Eye (tissue), 1 donor: ENCODE measurements around the gene FARP1.
A peak's percentile ranks its signal among the peaks of the same experiment; 100 is the strongest.

Experiments
- DNase-seq: peaks from one replicate; pipeline ENCODE4 v3.0.0-alpha.2; 2015

Gene FARP1

DNA sequence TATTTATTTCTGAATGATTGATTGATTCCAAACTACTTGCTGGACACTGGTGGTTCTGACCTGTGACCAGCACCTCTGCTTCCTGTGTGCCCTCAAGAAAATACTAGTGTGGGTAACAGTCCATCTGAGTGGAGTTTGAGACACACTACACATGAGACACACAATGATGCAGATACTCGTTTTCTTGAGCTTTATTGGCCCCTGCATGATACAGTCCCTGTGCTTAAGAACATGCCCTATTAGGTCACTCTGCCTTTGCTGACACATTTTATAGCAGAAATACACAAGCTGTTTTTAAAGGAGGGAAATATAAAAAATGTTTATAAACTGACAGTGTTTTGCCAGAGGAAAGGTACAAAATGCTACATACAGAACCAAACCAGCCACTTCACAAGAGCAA lies 307.1 kb downstream of the FARP1 start:
- DNase-seq = no peak

DNA sequence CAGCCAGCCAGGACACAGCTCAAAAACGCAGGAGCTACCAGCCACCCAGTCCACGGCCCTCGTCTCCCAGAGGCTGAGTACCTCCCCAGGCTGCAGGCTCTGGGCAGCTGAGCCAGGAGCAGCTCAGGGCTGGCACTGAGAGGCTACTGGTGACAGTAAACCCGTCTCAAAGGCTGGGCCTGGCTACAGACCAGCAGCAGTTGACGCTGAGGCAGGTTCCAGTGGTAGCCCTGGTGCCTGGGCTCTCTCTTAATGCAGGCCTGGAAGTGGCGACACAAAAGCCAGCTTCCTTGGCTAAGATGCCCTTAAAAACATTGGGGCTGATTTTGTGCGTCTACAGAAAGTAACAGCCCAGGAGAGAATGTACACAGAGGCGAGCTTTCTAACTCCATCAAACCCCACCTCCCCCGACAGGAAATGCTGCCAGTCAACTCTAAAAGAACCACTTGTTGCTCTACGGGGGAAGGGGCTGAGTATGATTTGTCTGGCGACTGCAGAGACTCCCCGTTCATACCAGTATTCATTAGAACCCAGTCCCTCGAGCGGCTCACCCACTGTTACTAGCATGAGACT lies 307.7 kb downstream of the FARP1 start:
- no peak for DNase-seq

DNA sequence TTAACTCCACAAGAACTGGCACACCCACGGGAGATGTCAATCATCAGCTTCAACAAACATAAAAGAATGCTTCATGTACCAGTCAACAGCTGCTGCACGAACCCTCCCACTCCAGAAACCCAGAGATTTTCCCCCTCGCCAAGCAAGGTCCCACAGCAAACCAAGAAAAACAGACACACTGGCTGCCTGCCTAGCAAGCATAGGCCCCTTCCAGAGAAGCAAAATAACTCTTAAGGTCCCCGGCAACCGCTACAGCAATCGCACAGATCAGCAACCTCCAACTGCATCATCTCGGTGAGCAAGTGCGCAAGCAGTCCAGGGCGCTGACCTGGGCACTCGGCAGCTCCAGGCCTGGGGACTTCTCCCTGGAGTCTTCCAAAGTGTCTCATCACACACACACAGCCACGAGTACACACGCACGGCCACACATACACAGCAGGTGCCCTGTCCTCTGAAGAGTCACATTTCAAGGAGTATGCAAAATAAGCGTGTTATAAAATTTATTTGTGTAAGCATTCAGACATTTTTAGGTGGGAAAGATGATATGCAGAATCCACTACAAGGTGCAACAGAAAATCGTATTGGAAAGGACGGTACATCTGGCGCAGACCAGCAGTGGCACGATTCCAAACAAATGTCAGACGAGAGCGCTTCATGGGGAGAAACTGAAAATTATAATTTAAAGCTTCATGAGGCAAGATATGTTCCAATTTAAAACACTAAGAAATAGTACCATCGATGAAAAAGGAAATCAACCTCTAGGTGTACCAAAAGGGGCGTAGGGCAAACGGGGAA lies 309.0 kb downstream of the FARP1 start:
- DNase-seq = peak; percentile 59

DNA sequence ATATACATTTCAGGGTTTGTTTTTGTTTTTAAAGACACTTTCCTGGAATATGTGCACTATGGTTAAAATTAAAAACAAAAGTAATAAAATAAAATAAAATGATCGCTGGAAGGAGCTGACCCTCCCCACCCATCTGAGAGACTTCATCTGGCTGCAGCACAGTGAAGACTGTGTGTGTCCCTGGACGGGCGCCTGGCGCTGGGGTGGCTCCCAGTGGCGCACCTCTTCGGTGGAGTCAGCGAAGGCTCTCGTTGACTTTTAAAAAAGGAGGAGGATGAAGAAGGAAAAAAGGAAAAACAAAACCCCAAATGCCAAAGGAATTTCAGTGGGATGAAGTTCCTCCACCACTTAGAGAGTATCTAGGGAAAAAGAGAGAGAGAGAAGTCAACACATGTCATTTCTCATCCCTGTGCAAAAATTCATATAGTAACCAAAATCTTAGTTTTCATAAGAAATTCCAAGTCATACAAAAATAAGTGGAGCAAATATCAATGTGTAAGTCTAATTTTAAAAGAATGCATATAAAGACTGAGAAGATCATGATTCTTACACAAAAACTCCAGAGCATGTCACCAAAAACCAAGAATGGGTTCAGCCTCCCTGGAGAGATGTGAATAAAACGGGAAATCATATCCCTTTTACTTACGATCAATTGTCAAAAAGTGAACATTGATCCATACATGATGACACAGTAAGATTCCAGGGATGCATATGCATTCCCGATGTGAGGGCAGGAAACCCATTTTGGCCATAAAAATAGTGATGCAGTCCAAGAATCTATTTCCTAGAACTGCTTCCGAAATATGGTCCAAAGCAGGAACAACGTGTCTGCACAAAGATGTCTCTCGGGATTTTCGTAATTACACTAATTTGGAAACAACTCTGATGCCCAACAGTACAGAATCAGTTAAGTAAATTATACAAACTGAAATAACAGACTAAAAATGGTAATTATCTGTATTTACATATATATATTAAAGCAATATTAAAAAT lies 310.3 kb downstream of the FARP1 start:
- no peak for DNase-seq

DNA sequence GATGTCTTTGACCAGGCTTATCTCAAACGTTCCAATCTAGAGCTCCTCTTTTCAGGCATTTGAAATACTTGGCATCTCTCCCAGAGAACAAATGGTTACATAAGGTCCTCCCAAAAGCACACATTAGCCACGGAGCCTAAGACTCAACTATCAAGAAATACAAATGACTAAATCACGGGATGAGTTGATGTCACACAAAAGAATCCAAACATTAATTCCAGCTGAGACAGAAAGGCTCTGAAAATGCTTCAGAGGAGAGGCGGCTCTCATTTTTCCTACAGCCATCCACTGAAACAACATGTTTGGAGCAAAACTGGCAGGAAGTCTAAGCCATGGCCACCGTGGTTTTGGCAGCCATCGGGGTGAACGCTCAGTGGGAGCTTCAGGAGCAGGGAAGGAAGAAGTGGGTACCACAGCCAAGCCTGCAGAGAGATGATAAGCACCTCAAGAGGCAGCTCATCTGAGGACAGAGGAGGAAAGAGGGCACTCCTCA lies 311.5 kb downstream of the FARP1 start:
- DNase-seq = peak; percentile 77

DNA sequence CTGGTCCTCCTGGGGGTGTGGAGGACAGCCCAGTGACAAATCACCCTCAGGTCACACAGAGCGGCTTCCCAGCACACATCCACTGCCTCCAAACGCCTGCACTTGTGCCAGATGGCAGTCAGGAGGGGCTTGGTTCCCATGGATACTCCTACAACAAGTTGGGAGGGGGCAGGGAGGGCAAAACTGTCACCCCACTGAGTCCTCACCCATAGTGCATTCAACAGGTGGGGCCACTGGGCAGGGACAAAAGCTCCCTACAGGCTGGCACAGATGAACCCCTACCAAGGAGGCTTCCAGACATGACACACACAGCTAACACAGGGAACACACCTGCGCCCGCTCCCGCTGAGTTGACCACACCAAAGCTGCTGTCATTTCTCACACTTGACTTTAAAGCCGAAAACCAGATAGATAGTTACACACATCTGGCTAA lies 313.5 kb downstream of the FARP1 start:
- DNase-seq = peak; percentile 37

DNA sequence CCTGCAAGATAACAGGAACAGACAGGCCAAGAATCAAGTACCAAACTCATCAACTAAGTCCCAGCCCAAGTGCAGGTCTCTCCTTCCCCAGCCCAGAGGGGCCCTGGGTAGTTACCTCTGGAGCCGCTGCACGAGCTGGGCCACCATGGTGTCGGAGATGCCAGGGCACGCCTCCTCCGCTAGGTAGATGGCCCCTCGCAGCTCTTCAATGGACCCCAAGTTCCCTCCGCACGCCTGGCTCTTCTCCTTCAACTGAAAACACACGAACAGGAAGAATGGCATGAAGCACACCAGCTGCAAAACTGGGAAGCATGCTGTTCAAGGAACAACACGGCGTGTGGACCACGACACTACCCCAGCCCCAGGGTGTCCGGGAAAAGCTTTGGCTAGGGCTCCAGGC lies 314.2 kb downstream of the FARP1 start:
- DNase-seq = no peak

DNA sequence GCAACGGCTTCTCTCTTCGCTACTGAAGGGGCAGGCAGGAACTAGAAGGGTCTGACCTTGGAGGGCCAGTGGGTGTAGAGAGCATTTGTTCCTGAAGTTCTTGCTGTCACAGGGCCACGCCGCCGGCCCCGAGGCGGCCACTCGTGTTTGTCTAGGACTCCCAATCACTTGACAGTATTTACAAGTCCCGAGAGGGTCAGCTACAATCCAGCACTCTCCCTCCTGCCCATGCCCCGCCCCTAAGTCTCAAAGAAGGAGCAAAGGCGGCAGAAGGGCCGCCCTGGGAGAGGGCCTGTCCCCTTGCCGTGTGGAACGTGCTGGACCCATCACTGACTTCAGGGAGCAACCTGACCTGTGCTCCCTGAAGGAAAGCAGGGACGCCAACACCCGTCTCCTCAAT lies 315.5 kb downstream of the FARP1 start:
- no peak for DNase-seq

DNA sequence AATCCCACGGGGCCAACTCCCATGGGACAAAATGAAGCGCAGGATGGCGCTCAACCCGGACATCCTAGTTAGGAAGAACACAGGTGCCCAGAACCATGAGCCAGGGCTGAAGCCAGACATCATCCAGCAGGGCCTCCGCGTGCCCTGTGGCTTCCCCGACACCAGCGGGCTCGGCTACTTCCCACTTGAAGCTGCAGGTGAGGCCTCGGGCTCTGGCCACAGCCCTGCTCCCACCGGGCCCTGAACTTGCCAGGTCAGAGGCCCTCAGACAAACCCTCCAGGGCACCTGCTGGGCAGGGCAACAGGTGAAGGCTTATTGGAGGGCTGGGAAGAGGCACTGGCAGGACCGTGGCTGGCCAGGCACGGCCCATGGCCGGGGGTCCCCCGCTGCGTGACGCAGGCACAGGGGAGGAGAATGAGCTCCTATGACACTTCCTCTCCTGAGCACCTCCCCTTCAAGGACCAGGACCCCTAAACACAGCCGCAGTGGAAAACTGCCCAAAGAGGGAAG lies 316.3 kb downstream of the FARP1 start:
- DNase-seq = no peak

DNA sequence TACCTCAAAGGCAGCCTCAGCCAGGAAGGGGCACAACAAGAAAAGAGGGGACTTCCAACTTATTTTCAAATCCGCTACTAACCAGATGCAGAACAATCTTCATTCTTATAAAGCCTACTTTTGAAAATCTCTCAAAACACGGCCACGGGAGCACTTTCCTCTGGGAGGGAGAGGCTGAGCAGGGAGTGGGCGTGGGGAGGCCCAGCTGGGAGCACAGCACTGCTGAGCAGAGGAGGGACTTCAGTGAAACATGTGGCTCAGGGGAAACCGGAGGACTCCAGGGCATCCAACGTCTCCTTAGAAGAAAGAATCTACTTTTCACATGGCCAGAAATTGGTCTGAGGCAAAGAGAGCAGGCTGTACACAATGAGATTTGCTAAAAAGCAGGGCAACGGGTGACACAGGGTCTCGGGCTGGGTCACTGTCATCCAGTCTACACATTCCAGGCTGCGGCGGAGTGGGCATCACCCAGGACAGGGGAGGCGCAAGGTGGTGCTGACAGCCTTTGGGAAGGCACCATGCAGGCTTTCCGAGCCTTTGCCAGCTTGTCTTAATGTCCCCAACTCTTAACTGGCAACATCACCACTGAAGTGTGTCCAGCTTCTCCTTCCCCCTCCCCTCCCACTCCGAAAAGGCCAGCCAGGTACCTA lies 317.0 kb downstream of the FARP1 start:
- DNase-seq = no peak

DNA sequence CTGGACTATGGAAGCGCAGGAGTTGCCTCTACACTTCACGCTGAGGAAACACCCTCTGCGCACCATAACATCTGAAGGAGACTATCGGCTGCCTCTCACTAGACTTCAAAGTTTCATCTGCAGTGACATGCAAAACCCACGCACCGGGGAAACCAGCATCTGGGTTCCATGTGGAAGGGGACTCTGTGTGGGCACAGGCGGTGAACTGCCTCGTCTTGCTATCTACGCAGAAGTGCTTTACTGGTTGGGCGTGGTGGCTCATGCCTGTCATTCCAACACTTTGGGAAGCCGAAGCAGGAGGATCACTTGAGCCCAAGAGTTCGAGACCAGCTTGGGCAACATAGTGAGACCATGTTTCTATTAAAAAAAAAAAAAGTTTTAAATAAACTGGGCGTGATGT lies 317.6 kb downstream of the FARP1 start:
- DNase-seq = no peak

DNA sequence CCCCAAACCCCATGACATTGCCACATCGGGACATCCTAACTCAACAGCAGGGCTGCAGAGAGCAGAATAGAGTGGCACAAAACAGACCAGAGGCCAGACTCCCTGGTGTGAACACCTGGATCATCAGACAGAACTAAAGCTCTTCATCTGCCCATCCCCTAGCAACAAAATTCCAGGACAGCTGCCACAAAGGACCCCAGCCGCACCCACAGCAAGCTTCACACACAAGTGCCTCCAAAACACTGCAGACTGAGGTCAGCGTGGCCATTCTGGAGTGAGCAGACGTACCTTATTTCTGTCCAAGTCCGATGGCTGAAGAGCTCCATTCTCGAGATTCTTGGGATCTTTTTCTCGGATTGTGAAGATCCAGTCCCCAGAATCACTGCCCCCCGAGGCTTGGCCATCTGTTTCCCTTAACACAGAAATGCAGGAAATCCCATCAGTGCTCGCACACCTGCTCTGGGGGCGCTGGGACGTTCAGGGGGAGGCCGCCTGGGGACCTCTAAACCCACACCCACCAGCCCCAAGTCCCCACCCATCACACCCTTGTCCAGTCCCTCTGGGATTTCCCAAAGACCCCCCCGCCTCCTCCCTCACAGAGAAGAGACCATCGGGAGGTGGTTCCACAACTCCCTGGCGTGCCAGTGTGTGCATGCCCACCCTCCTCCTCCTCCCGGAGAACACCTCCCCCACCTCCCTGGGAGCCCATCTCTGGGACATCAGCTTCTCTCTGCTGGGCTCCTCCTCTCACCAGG lies 318.8 kb downstream of the FARP1 start:
- no peak for DNase-seq

DNA sequence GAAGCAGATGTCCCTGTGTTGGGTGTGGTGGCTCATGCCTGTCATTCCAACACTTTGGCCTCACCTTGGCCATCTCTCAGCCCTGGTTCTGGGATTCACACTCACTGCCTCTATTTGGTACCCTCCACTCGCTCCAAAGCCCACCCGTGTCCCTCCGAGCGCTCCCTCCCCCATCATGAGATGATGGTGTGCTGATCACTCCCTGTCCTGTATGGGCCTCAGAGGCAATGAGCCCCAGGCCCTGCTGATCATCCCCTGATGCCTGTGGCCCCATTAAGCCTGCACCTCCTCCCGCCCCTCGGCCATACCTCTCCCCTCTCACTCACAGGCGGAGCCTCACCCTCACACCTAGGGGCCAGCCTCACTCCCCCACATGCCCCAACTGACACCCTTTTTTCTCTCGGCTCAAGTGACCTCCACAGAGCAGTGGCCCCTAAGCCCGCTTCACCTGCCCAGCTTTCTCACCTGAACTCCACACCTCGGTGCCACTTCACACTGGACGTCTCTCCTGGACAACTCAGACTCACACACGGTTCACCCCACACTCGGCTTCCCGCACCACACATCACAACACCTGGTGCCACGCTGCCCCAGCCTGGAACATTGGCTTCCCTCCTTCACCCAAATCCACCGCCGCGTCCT lies 319.5 kb downstream of the FARP1 start:
- DNase-seq = no peak

DNA sequence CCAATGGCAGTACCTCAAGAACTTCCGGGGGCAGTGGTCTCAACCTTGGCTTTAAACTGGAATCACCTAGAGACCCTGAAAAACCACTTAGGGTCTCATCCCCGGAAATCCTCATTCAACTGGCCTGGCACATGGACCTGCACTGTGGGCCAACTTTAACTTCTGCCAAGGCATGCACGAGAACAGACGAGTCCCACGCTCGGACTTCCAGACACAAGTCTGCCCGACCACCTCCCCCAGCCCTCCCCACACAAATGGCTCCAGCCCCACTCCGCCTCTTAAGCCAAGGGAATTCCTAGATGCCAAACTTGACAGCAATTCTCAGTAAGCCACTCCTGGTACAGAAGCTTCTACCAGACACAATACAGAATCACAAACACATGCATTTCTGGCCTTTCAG lies 320.1 kb downstream of the FARP1 start:
- DNase-seq = no peak

DNA sequence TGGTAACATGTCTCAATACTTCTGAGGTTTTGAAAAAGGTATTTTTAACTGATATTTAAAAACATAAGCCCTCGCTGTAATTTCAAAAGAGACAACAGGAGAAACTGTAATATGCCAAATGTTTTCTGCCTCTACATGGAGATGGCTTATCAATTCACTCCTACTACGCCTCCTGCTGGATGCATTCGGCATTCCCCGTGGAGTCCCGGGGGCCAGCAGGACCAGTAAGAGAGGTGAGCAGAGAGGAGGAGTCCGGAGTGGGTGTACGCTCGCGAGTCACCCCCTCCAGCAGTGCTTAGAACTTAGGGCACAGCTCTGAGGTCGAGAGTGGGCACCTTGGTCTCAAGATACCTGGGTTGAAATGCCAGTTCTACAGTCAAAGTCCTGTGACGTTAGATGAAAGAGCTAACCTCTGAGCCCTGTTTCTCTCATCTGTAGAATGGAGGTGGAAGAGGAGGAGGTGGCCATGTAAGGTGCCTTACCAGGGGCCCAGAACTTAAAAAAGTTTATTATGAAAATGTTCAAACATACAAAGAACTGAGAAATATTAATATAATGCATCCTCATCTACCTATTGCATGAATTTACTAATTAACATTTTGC lies 323.8 kb downstream of the FARP1 start:
- DNase-seq = peak; percentile 64

DNA sequence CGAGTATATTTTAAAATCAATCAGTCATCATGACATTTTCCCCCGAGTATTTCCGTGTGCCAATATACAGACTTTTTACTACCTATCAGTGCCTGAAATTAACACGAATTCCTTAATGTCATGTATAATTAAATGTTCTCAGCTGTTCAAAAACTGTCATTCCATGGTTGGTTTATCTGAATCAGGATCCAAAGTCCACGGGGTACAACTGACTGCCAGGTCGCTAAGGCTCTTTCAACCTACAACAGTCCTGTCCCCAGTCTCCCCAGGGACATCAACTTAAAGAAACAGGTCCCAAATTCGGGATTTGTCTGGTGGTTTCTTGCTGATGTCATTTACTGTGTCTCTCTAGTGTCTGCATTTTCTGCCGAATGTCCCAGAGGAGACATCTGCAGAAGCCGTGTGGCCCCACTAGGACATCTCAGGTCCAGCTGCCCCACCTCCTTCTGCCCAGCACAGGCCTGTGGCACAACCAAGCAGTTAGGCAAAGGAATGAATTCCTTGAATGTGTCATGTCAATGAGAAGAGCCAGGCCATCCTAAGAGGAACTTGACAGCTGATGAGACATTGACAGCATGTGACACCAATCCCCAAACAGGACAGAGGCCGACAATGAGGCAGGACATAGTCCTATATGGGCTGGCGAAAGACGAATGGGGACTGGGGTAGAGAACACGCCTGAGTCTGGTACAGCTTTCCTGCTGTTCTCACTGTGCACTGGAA lies 324.5 kb downstream of the FARP1 start:
- DNase-seq = no peak

DNA sequence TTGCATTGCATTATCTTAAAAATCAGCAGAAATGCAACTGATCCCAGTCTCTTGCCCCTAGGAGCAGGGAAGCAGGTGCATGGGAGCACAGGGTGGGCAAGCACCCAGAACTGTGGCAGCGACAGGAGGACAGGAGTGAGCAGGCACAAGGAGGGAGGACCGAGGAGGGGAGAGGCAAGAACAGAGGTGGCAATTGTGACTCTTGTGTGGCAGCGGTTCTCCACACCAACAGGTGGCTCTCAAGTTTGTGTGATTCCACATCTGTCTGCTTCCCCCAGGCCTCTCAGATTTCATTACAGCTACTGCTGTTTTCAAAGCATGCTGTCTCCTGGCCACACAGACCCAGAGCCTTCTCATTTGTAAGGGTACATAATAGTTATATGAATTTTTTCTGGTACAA lies 325.5 kb downstream of the FARP1 start:
- DNase-seq = no peak

DNA sequence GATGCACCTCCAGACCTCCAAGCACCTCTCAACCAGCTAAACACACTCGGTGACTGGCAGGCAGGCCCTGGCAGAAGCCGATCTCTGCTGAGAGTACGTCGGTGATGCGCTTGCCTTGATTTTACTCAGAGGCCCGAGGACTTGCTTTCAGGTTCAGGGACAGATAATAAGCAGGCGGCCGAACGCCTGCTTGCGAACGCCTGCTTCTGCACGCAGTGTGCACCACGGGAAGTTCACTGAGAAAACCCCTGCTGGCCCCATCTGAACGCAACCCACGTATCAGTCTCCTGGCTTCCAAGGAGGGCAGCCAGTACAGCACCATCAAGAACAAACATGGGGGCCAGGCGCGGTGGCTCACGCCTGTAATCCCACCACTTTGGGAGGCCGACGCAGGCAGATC lies 326.0 kb downstream of the FARP1 start:
- no peak for DNase-seq

DNA sequence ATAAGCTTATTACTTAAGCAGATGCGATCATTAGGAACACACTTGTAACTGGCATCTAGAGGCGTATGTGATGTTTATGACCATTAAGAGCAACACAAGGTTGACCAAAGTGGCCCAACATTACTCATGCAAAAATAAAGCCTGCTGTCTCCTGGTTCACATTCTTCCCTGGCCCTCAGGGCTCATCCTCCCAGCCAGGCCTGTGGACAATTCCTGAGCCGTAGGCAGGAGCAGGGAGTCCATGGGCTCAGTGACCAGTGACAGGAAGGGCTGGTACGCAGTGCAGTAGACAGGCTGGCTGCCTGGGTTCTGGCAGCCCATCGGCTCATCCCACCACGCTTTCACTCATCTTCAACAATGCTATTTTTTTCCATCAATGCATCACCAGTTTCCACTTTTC lies 328.0 kb downstream of the FARP1 start:
- no peak for DNase-seq

DNA sequence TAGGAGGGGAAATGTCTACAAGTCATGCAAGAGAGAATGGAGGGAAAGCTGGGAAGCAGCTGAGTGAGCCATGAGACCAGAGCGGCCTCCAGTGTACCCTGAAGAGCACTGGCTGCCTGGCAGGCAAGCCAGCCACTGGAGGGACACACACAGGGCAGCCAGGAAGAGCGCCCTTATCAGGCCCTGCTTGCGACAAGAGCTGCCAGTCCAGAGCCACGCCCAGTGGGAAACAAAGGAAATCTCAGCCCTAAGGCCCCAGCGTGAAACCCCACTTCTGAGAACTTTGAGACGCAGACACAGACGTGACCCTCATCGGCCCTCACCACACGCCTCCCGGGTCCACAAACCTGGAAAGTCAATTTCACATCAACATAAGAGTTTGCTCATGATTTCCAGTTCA lies 329.0 kb downstream of the FARP1 start:
- DNase-seq = no peak
